ENCODE results near the gene UNC93A.
"Not testable (repeated sequence)": the region's sequence is repeated elsewhere in the genome, so short reads cannot be mapped to it uniquely, and the experiment has no call there.

Gene UNC93A

GRCh38 chr6:167309355-167310192 lies 18.5 kb downstream of the UNC93A start:
- DNase-seq (ENCODE audit: low read depth) = not testable (repeated sequence)

GRCh38 chr6:167311286-167311685 lies 20.2 kb downstream of the UNC93A start:
- DNase-seq (ENCODE audit: low read depth) = no peak

GRCh38 chr6:167311691-167312090 lies 20.6 kb downstream of the UNC93A start:
- DNase-seq (ENCODE audit: low read depth) = not testable (repeated sequence)

- DNase-seq (ENCODE audit: low read depth) = no peak
Measured at GRCh38 chr6:167314180-167314821, 23.2 kb downstream of the UNC93A start.

- no peak for DNase-seq (ENCODE audit: low read depth)
Measured at GRCh38 chr6:167317172-167317571, 26.1 kb downstream of the UNC93A start.

- not testable (repeated sequence) for DNase-seq (ENCODE audit: low read depth)
Measured at GRCh38 chr6:167318354-167318753, 27.2 kb downstream of the UNC93A start.

- DNase-seq (ENCODE audit: low read depth) = not testable (repeated sequence)
Measured at GRCh38 chr6:167318856-167319255, 27.7 kb downstream of the UNC93A start.

GRCh38 chr6:167319856-167320753 lies 29.0 kb downstream of the UNC93A start:
- DNase-seq (ENCODE audit: low read depth) = not testable (repeated sequence)

GRCh38 chr6:167320754-167321056 lies 29.6 kb downstream of the UNC93A start:
- not testable (repeated sequence) for DNase-seq (ENCODE audit: low read depth)

GRCh38 chr6:167321185-167321584 lies 30.1 kb downstream of the UNC93A start:
- DNase-seq (ENCODE audit: low read depth) = not testable (repeated sequence)

- DNase-seq (ENCODE audit: low read depth) = no peak
Measured at GRCh38 chr6:167323111-167323510, 32.0 kb downstream of the UNC93A start.

- DNase-seq (ENCODE audit: low read depth) = no peak
Measured at GRCh38 chr6:167324111-167324510, 33.0 kb downstream of the UNC93A start.

- no peak for DNase-seq (ENCODE audit: low read depth)
Measured at GRCh38 chr6:167325766-167326165, 34.7 kb downstream of the UNC93A start.

- no peak for DNase-seq (ENCODE audit: low read depth)
Measured at GRCh38 chr6:167327391-167327790, 36.3 kb downstream of the UNC93A start.

GRCh38 chr6:167328086-167328485 lies 37.0 kb downstream of the UNC93A start:
- no peak for DNase-seq (ENCODE audit: low read depth)

GRCh38 chr6:167329014-167329413 lies 37.9 kb downstream of the UNC93A start:
- DNase-seq (ENCODE audit: low read depth) = no peak

GRCh38 chr6:167330750-167331149 lies 39.6 kb downstream of the UNC93A start:
- DNase-seq (ENCODE audit: low read depth) = no peak

GRCh38 chr6:167331565-167331964 lies 40.5 kb downstream of the UNC93A start:
- no peak for DNase-seq (ENCODE audit: low read depth)

GRCh38 chr6:167336844-167337630 lies 45.9 kb downstream of the UNC93A start:
- DNase-seq (ENCODE audit: low read depth) = no peak

- no peak for DNase-seq (ENCODE audit: low read depth)
Measured at GRCh38 chr6:167337675-167338449, 46.7 kb downstream of the UNC93A start.

- no peak for DNase-seq (ENCODE audit: low read depth)
Measured at GRCh38 chr6:167338541-167339117, 47.5 kb downstream of the UNC93A start.
